SH-SY5Y (cell line): ENCODE measurements around the gene NYAP1.

Source experiments
- GATA2 ChIP-seq: IDR thresholded peaks from 2 replicates; pipeline ENCODE4 v1.6.1; 2011; ENCODE audit warnings: mild to moderate bottlenecking, low read depth, low read length
- GATA3 ChIP-seq: IDR thresholded peaks from 2 replicates; pipeline ENCODE4 v1.6.1; 2011; ENCODE audit warnings: low read depth, mild to moderate bottlenecking, low read length, moderate library complexity

NYAP1 gene

GRCh38 chr7:100452513-100452912 is 31.2 kb upstream of the NYAP1 start:
- TF ChIP-seq GATA2 (no peak), GATA3 (no peak)

- TF ChIP-seq GATA2 = no peak
- no peak for TF ChIP-seq GATA3
These were observed 28.5 kb upstream of the NYAP1 start for GRCh38 chr7:100455206-100455605.

DNA sequence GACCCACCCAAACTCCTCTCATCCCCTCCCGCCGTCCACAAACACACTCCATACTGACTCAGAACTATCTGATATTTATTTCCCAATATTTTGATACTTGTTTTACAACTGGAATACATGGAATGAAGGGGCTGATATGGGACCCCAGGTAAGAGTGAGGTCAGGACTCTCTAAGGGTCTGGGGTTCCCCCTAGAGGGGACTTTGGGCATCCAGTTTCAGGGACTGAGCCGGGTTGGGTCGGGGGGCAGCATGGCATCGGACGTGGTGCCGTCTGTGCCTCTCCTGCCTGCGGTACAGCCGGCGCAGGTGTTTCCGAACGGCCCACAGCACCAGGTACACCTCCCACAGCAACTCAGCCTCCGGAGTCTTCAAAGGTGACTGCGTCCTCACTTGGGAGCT is 27.2 kb upstream of the NYAP1 start:
- TF ChIP-seq GATA2 (no peak), GATA3 (no peak)

DNA sequence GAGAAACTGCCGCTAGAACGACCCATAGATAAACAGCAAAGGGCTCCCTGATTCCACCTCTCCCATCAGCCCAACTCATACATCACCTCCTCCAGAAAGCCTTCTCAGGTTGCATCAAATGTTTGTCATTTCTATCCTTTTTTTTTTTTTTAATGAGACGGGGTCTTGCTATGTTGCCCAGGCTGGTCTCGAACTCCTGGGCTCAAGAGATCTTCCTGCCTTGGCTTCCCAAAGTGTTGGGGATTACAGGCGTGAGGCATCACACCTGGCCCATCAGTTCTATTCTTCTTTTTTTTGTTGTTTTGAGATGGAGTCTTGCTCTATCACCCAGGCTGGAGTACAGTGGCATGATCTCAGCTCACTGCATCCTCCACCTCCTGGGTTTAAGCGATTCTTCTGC is 26.7 kb upstream of the NYAP1 start:
- TF ChIP-seq GATA2 (no peak), GATA3 (no peak)

DNA sequence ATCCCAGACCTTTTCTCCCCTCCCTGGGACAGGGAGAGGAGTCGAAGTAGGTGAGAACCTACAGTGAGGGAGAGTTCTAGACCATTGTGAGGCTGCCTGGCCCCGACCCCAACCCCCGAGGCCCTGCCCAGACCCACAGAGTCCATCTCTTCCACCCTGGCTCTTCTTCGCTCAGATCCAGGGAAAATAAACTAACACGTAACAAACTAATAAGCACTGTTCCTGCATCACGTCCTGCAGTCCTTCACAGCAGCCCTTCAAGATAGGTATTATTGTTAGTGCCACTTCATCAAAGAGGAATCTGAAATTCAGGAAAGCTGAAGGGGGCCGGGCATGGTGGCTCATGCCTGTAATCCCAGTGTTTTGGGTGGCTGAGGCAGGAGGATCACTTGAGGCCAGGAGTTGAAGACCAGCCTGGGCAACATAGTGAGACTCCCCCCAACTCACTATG is 19.5 kb upstream of the NYAP1 start, which contains the start of gene SPACDR:
Gene SPACDR (minus strand): TSS at position 51 of the 451 bp plus-strand sequence. CDS start 235 bp downstream, outside the sequence.
- TF ChIP-seq GATA3 (no peak), GATA2 (no peak)

DNA sequence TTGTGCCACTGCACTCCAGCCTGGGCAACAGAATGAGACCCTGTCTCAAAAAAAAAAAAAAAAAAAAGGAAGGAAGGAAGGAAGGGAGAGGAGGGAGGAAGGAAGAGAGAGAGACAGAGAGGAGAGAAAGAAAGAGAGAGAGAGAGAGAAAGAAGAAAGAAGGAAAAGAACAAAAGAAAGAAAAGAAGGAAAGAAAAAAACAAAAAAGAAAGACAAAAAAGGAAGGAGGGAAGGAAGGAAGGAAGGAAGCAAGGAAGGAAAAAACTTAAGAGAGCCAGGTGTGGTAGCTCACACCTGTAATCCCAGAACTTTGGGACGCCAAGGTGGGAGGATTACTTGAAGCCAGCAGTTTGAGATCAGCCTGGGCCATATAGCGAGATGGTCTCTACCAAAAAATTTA is 18.9 kb upstream of the NYAP1 start:
- TF ChIP-seq GATA3 (no peak), GATA2 (no peak)

- TF ChIP-seq GATA3 (no peak), GATA2 (no peak)
These were observed 18.4 kb upstream of the NYAP1 start for GRCh38 chr7:100465299-100465698.

DNA sequence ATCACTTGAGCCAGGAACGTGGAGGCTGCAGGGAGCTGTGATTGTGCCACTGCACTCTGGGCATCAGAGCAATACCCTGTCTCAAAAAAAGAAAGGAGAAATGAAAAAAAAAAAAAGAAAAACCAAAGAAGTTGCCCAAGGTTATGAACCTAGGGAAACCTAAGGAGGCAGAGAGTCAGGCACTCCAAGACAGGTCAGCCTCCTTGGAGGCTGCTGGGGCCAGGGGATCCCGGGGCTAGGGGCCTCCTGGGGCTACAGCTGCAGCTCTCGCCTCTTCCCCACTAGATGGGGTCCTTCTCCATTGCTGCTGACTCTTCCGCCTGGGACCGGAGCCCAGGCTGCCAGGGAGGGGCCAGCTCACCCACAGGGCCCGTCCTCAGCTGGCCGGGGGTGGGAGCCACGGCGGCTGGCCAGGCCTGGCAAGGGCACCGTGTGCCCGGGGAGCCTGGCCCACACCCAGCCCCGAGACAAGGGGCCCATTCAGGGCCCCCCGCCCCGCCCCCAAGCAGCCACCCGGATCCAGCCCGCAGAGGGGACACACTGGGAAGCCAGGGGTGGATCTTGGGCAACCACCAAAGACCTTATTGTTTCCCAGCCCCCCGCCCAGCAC is 17.9 kb upstream of the NYAP1 start:
- TF ChIP-seq GATA3 = no peak
- TF ChIP-seq GATA2 = no peak

- TF ChIP-seq GATA2 = no peak
- no peak for TF ChIP-seq GATA3
These were observed 16.8 kb upstream of the NYAP1 start for GRCh38 chr7:100466653-100467605.

DNA sequence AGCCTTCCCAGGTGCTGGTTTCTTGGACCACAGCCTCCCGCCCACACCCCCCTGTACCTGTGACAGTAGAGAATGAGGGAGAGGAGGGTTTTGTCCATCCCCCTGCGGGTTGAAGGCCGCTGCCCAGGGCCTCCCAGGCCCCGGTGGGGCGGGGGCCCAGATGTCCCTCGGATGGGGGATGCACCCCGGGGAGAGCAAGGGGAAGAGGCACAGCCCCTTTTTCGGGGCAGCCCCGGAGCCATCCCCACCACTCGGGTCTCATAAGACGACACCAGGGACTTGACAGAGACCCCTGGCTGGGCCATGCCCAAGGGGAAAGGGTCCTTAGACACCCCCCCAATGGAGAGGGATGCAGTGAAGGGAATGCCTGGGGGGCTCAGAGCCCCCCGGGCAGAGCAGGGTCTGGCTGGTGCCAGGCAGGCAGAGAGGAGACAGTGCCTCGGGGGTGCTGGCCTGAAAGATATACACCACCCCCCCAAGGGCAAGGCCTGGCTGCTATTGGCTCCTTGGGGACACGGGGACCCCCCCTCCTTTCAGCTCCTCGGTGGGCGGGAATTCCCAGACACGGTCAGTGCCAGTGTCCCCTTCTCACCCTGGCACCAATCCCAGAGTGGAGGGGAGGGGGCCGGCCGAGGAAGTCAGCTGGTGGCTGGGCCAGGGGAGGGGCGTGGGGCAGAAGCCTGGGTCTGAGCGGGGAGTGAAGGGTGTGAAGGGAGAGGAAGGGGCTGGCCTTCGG is 15.9 kb upstream of the NYAP1 start:
- TF ChIP-seq GATA3 = no peak
- TF ChIP-seq GATA2 = no peak

DNA sequence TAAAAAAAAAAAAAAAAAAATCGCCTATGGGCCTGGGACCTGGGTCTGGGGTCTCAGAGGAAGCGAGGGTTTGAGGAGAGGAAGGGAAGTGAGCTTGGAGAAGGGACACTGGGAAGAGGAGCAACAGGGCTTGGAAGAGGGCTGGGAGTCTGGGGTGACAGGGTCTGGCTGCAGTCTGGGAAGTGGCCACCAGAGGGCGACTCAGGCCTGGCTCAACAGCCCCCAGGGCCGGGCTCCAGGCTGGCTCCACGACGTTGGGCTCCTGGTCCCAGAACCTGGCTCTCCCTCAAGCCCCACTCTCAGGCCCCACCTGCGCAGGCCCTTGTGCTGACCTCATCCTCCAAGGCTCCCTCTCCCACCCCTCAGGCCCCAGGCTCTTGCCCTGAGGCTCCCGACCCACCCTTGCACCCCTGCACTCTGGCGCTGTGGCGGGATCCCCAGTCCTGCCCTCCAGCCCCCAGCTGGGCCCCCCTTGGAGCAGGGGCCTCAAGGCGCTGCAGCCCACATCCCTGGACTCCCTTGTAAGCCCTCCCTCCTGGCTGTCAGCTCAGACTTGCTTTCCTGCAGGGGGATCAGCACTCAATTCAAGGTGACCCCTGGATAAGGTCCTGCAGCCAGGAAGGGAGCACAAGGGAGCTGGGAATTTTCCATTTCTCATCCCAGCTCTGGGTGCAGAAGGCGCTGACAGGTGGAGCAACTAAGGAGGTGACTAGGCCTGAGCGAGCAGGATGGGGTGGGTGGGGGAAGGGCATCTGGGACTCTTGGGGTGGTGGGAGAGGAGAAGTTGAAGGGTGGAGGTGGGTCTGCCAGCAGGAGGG is 14.3 kb upstream of the NYAP1 start:
- TF ChIP-seq GATA2 (no peak), GATA3 (no peak)

DNA sequence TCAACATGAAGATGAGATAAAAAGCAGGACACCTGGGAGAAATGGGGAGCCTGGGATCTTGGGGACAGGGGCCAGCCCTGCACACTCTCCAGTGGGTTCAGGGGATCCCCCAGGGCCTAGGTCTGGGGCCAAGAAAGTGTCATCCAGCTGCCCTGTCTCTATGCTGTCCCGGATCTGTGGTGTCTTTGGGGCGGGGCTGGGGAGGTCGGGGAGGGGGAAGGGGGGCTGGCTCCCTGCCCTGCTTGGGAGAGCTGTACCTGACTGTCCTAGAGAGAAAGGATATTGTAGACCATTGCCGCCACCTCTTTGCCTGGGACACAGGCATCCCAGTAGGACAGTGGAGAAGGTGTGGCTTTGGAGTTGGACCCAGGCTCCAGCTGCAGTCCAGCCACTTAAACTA is 12.7 kb upstream of the NYAP1 start:
- TF ChIP-seq GATA2 (no peak), GATA3 (no peak)

DNA sequence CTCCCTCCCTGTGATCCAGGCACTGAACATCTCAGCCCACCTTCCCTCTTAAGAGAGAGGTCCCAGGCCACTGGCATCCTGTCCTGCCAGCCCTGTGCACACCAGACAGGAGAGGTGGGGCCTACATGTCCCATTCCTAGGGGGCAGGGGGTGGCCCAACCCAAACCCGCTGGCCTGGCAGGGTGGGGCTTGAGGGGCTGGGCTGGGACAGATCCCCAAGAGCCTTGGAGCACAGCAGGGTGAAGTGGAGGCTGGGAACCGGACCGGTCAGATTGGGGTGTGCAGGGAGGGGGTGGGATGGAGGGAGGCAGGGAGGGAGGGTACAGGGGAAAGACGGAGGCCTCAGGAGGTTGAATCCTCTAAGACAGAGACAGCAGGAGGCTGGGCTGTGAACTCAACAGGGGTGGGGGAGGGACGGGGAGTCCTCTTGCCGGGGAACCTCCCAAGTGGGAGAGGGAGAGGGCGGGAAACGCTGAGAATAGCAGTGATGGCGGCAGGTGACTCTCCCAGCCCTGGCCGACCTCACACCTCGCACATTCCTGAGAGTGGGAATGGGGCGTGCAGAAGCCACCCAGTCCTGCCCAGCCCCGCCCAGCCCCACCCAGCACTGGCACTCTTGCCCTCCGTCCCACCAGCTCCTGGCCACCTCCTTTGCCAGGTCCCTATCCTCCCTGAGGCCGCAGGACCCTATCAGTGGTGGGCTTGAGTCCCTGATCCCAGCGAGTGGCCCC is 11.4 kb upstream of the NYAP1 start:
- TF ChIP-seq GATA3 (no peak), GATA2 (no peak)
